ENCODE data around the gene UGT1A5.

GRCh38 chr2:233707940-233708644 lies 4.6 kb upstream of the UGT1A5 start:
- TF ChIP-seq, protein P1, sequence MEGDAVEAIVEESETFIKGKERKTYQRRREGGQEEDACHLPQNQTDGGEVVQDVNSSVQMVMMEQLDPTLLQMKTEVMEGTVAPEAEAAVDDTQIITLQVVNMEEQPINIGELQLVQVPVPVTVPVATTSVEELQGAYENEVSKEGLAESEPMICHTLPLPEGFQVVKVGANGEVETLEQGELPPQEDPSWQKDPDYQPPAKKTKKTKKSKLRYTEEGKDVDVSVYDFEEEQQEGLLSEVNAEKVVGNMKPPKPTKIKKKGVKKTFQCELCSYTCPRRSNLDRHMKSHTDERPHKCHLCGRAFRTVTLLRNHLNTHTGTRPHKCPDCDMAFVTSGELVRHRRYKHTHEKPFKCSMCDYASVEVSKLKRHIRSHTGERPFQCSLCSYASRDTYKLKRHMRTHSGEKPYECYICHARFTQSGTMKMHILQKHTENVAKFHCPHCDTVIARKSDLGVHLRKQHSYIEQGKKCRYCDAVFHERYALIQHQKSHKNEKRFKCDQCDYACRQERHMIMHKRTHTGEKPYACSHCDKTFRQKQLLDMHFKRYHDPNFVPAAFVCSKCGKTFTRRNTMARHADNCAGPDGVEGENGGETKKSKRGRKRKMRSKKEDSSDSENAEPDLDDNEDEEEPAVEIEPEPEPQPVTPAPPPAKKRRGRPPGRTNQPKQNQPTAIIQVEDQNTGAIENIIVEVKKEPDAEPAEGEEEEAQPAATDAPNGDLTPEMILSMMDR (IDR thresholded peaks at IDR 0.05): no peak
- TF ChIP-seq POLR2A (IDR thresholded peaks at IDR 0.05): no peak
